Right cardiac atrium (tissue), 5 donors: ENCODE data around the gene SMTNL2. TPM values are rescaled to one million over a fixed set of nuclear protein-coding genes. Genes with fewer than 3 reads are reported as not detected.
A peak's percentile ranks its signal among the peaks of the same experiment; 100 is the strongest.

ENCODE experiments used
- ATAC-seq, 2 donors: fragments of 200-7000 bp; cut with Tn5 transposase; one replicate each; pipeline versions ENCODE4 v1.8.0 to v1.9.1; 2020; ENCODE audit warnings: moderate library complexity in 2 of 2, mild to moderate bottlenecking in 1 of 2
- DNase-seq, 3 donors: peaks; one replicate each; pipeline ENCODE4 v3.0.0-alpha.2; 2020
- H3K27ac ChIP-seq: one replicate; pipeline ENCODE4 v1.5.1; 2013; ENCODE audit warnings: mild to moderate bottlenecking, low read length, control low read depth, moderate library complexity
- H3K27me3 ChIP-seq: one replicate; pipeline ENCODE4 v1.6.1; 2013; ENCODE audit not compliant: control insufficient read depth, insufficient read depth
- H3K4me1 ChIP-seq: one replicate; pipeline ENCODE4 v1.6.1; 2013; ENCODE audit warnings: low read length; ENCODE audit not compliant: control insufficient read depth, insufficient read depth
- H3K4me3 ChIP-seq: one replicate; pipeline ENCODE4 v1.5.1; 2013; ENCODE audit warnings: low read length, control low read depth
- H3K9me3 ChIP-seq: one replicate; pipeline ENCODE4 v1.6.1; 2013; ENCODE audit warnings: low read length; ENCODE audit not compliant: control insufficient read depth
- WGBS: extraction: QIAGEN DNeasy Blood & Tissue Kit; methylation state at CpG from one replicate; pipeline ENCODE4 v1.1.7; 2013; 5-methylcytosine and 5-hydroxymethylcytosine counted together
- intact Hi-C, 4 donors: fragments of 100-400 bp; cut with DNase I; formaldehyde crosslinking; loops; one replicate each; pipeline versions ENCODE4 v1.11.0 to v1.14.0; 2022 to 2023
- polyA plus RNA-seq: library from polyadenylated mRNA; stranded (reverse); fragments of 200-250 nt; gene quantifications from one replicate; pipeline ENCODE4 v1.2.3, GENCODE V29; 2013
- total RNA-seq, 4 donors: library from RNA; stranded (reverse); fragmentation: NEBNext Ultra II Directional; extraction: Animal tissue kit (Norgen Biotek cat#: 25700); gene quantifications; one replicate each; pipeline ENCODE4 v1.2.1, GENCODE V29; 2021
- donor health status: healthy with polysubstance abuse.
- donor health status: DM: no; HTN: yes; CAD: no.
- donor health status: DM: no; HTN: no; CAD: no.
- donor health status: DM: no; HTN: yes; CAD: no; lungs with severe emphysema.
- donor health status: DM: yes; HTN: yes; CAD: no.

Gene SMTNL2
- total and polyA plus RNA-seq, 5 donors: 5.8 to 20.8 (median 13.3) TPM

GRCh38 chr17:4545217-4545951 lies 38.9 kb upstream of the SMTNL2 start:
- intact Hi-C loops: no loop called here
- no peak overlapping the region for H3K27ac ChIP-seq
- H3K9me3 ChIP-seq: no peaks in the 10 kb centered on the region
- H3K4me1 ChIP-seq: no peaks in the 10 kb centered on the region
- DNase-seq: peak in 1 of 3 donors; percentile 58
- WGBS: 85% methylated on average over 32 of the region's 32 CpGs
- H3K4me3 ChIP-seq: no peak overlapping the region
- no peaks in the 10 kb centered on the region for H3K27me3 ChIP-seq
- no peak for ATAC-seq

DNA sequence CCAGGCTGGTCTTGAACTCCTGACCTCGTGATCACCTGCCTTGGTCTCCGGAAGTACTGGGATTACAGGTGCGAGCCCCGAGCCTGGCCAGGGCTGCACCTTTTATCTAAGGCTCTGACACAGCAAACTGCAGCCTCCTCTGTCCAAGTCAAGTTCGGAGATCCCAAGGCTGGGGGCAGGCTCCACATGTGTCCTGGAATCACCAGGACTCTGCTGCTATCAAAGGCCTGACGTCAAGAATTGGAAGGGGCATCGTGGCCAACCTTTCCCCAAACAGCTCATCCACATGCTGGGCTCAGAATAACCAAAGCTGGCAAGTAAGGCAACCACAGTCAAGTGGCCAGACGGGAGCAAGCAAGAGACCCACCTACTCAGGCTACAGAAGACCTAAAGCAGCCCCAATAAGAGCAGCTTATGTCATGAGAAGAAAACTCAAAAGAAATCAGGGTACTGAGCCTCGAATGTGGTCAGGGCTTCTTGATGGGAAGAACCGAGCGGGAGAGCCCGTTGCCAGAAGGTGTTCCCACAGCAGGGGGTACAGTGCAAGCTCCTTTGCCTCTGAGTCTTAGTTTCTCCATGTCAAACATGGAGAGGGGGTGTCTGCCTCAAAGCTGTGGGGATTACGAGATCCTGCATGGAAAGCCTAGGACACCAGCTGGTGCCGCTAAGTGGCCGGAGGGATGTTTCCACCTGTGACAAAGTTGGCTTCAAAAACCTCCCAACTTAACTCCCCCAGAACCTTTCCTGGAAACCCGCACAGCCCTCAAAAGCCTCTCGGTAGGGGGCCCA lies 37.0 kb upstream of the SMTNL2 start:
- Histone ChIP-seq H3K4me1 (no peaks in the 10 kb centered on the region), H3K4me3 (no peak overlapping the region), H3K27ac (no peak overlapping the region), H3K27me3 (no peaks in the 10 kb centered on the region), H3K9me3 (no peaks in the 10 kb centered on the region)
- DNase-seq: peak in 2 of 3 donors; percentile 9 to 23
- no peak for ATAC-seq
- WGBS: 86% methylated on average over 17 of the region's 17 CpGs
- intact Hi-C loops: no loop called here

DNA sequence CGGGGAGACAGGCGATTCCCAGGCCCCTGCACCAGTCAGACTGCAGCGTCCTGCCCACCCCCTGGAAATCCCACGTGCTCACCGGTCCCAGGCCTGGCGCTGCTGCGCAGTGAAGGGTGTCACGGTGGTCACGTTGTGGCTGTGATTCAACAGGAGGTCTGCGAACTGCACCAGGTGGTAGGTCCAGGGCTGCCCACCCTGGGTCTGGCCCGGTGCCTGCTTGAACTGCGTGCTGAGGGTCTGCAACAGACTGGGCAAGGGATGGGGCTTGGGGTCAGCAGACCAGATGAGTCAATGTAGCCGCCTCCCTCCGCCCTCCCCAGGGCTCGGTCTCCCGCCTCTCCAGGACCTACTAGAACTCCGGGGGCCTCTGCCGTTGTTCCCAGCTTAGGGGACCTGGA lies 36.3 kb upstream of the SMTNL2 start:
- DNase-seq (peak in 2 of 3 donors; percentile 51 to 56), ATAC-seq (no peak)
- intact Hi-C loops: no loop called here
- H3K4me3 ChIP-seq: no peak overlapping the region
- no peaks in the 10 kb centered on the region for H3K9me3 ChIP-seq
- no peaks in the 10 kb centered on the region for H3K4me1 ChIP-seq
- no peak overlapping the region for H3K27ac ChIP-seq
- 92% methylated on average over 18 of the region's 18 CpGs for WGBS
- no peaks in the 10 kb centered on the region for H3K27me3 ChIP-seq

DNA sequence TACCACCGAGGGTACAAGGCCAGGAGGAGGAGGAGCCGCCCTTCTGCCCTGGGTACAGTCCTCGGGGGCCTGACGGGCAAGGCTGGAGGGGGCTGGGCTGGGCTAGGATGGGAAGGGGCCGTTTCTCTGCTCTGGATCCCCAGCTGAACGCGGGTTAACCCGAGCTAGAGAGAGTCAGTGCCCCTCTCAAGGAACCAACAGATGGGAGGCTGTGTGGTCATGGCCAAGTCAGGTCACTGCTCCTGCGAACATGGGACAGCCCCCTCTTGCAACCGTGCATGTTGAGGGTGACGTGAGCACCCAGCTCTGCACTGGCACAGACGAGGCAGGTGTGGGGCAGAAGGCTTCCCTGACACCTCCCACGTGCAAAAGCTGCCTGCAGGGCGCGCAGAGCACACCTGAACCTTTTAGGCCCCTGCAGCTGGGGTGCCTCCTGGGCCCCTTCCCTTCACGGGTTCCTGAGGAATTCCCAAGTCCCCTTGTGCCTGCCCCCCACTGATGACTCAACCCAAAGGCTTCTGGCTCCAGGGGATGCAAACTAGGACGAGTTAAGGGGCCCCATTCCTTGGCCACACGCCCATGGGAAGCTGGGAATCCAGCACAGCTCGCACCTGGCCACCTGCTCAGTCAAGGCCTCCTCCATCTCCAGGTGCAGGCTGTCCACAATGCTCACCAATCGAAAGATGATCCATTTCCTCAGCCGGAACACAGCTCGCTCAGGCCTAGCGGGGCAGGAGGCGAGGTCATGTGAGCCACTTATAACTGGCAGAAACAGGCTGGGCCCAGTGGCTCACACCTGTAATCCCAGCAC lies 35.4 kb upstream of the SMTNL2 start:
- Histone ChIP-seq H3K27me3 (no peaks in the 10 kb centered on the region), H3K27ac (no peak overlapping the region), H3K4me3 (no peak overlapping the region), H3K4me1 (no peaks in the 10 kb centered on the region), H3K9me3 (no peaks in the 10 kb centered on the region)
- DNase-seq: peak in 2 of 3 donors; percentile 38 to 49
- intact Hi-C loops: no loop called here
- peak in 1 of 2 donors; percentile 8 for ATAC-seq
- WGBS: 87% methylated on average over 24 of the region's 24 CpGs

GRCh38 chr17:4549781-4550533 lies 34.4 kb upstream of the SMTNL2 start:
- DNase-seq: peak in 2 of 3 donors; percentile 41 to 47
- no peaks in the 10 kb centered on the region for H3K9me3 ChIP-seq
- no peaks in the 10 kb centered on the region for H3K27me3 ChIP-seq
- no peak overlapping the region for H3K27ac ChIP-seq
- intact Hi-C loops: no loop called here
- H3K4me3 ChIP-seq: no peak overlapping the region
- no peaks in the 10 kb centered on the region for H3K4me1 ChIP-seq
- 91% methylated on average over 25 of the region's 25 CpGs for WGBS
- ATAC-seq: no peak

- ATAC-seq (no peak), DNase-seq (no peak)
- intact Hi-C loops: no loop called here
- Histone ChIP-seq H3K4me1 (no peaks in the 10 kb centered on the region), H3K27me3 (no peaks in the 10 kb centered on the region), H3K27ac (no peak overlapping the region), H3K9me3 (no peaks in the 10 kb centered on the region), H3K4me3 (no peak overlapping the region)
- 94% methylated on average over 16 of the region's 16 CpGs for WGBS
Observed at GRCh38 chr17:4550534-4551039, 33.7 kb upstream of the SMTNL2 start.

DNA sequence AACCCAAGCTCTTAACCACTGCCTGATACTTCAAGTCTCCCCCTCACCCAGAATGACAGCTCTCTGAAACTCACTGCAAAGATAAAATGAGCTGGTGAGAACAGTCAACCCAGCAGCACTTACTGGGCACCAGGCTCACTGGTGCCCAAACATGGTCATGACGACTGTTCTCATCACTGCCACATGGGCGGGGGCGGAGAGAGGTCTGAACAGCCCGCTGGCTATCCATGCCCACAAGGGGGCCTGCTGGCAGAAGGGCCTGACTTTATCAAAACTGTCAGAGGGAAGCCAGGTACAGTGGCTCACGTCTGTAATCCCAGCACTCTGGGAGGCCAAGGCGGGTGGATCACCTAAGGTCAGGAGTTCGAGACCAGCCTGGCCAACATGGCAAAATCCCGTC lies 33.2 kb upstream of the SMTNL2 start:
- no peaks in the 10 kb centered on the region for H3K27me3 ChIP-seq
- no peak overlapping the region for H3K4me3 ChIP-seq
- H3K9me3 ChIP-seq: no peaks in the 10 kb centered on the region
- 80% methylated on average over 8 of the region's 8 CpGs for WGBS
- intact Hi-C loops: no loop called here
- H3K4me1 ChIP-seq: peaks cover 4% of the 10 kb centered on the region
- H3K27ac ChIP-seq: no peak overlapping the region
- ATAC-seq (no peak), DNase-seq (peak in 2 of 3 donors; percentile 37 to 46)

DNA sequence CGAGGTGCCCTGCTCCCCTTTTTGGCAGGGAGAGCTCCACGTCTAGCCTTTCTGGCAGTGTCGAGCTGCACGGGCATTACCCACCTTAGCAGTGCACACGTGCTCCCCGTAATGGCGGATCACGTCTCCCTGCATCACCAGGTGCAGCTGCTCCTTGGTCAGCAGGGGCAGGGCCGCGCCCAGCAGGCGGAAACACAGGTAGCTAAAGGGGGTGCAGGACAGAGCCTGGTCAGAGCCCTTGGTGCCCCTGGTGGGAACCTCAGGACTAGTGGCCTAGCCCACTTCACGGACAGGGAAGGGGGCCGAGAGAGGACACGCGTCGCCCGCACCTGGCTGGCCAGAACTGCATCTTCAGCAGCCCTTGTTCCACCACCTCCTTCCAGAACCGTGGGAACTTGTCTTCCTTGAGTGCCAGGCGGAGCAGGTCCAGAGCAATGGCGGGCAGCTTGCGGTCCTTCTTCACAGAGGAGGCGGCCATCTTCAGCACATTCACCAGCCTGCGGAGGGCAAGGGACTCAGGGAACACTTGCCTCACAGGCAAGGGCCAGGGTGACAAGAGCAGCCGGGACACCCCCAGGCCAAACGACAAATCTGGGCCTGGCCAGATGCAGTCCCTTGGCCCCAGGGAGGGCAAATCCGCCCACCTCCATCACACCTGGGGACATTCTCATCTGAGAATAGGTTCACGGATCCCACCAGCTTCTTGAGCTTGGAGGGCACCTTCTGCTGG lies 32.4 kb upstream of the SMTNL2 start:
- no peak for ATAC-seq
- WGBS: 95% methylated on average over 27 of the region's 27 CpGs
- H3K4me3 ChIP-seq: no peak overlapping the region
- H3K9me3 ChIP-seq: no peaks in the 10 kb centered on the region
- peaks cover 4% of the 10 kb centered on the region for H3K4me1 ChIP-seq
- peak in 1 of 3 donors; percentile 56 for DNase-seq
- intact Hi-C loops: no loop called here
- H3K27ac ChIP-seq: no peak overlapping the region
- no peaks in the 10 kb centered on the region for H3K27me3 ChIP-seq

DNA sequence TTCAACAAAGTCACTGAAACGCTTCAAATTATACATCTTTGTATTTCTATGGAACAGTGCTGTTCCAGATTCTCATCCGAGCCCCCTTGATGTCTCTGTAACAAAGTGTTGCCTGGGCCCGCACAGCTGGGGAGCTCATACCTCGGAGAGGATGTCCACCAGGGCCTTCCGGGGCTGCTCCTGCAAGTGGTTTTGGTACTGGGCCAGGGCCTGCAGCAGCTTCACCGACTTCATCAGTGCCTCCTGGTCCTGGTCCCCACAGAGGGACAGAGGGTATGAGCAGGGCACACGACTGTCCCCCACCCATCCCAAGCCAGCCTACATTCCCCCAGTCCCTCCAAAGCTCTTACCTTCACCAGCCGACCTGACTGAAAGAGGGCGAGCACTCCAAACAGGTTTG lies 30.7 kb upstream of the SMTNL2 start:
- H3K9me3 ChIP-seq: no peaks in the 10 kb centered on the region
- no peaks in the 10 kb centered on the region for H3K27me3 ChIP-seq
- intact Hi-C loops: no loop called here
- no peak overlapping the region for H3K27ac ChIP-seq
- DNase-seq (peak in 1 of 3 donors; percentile 38), ATAC-seq (no peak)
- H3K4me1 ChIP-seq: peaks cover 4% of the 10 kb centered on the region
- 70% methylated on average over 9 of the region's 9 CpGs for WGBS
- no peak overlapping the region for H3K4me3 ChIP-seq
